ENCODE results near the gene PIK3CG. TPM values are rescaled to one million over a fixed set of nuclear protein-coding genes. Genes with fewer than 3 reads are reported as not detected.
"Not testable (repeated sequence)": the region's sequence is repeated elsewhere in the genome, so short reads cannot be mapped to it uniquely, and the experiment has no call there.

Gene PIK3CG
- total RNA-seq, 1 experiment from 2014 or later = 118 TPM

GRCh38 chr7:106918991-106919390 is 53.9 kb downstream of the PIK3CG start:
- H3K4me2 ChIP-seq (ENCODE audit: low read depth, low read length, poor library complexity, severe bottlenecking) = no peak overlapping the region
- no peaks in the 10 kb centered on the region for H3K27me3 ChIP-seq (ENCODE audit: low read length)
- no peak overlapping the region for H3K9ac ChIP-seq (ENCODE audit: low read length)
- DNase-seq = no peak
- no peak overlapping the region for H3K4me3 ChIP-seq (ENCODE audit: low read length)
- H3K36me3 ChIP-seq (ENCODE audit: insufficient read depth, low read length) = no peaks in the 10 kb centered on the region
- no peaks in the 10 kb centered on the region for H4K20me1 ChIP-seq (ENCODE audit: insufficient read depth, low read depth, low read length)
- H3K27ac ChIP-seq (ENCODE audit: low read length) = no peak overlapping the region
- H3K79me2 ChIP-seq (ENCODE audit: low read length) = no peaks in the 10 kb centered on the region
- H3K9me2 ChIP-seq (replicated peaks; ENCODE audit: insufficient read depth, low read length) = no peaks in the 10 kb centered on the region
- H3K4me1 ChIP-seq (ENCODE audit: low read length) = no peaks in the 10 kb centered on the region
- H2AFZ ChIP-seq (ENCODE audit: low read length) = no peak overlapping the region
- H3K9me3 ChIP-seq (ENCODE audit: low read length) = no peaks in the 10 kb centered on the region

- not testable (repeated sequence) for H4K20me1 ChIP-seq (ENCODE audit: insufficient read depth, low read depth, low read length)
Measured at GRCh38 chr7:106924468-106924867, 59.4 kb downstream of the PIK3CG start.

GRCh38 chr7:106926892-106927291 is 61.8 kb downstream of the PIK3CG start:
- H3K36me3 ChIP-seq (ENCODE audit: insufficient read depth, low read length) = no peaks in the 10 kb centered on the region
- DNase-seq = no peak
- H3K79me2 ChIP-seq (ENCODE audit: low read length) = no peaks in the 10 kb centered on the region
- H3K27ac ChIP-seq (ENCODE audit: low read length) = no peak overlapping the region
- H3K4me2 ChIP-seq (ENCODE audit: low read depth, low read length, poor library complexity, severe bottlenecking) = no peak overlapping the region
- H2AFZ ChIP-seq (ENCODE audit: low read length) = no peak overlapping the region
- no peaks in the 10 kb centered on the region for H3K9me2 ChIP-seq (replicated peaks; ENCODE audit: insufficient read depth, low read length)
- H4K20me1 ChIP-seq (ENCODE audit: insufficient read depth, low read depth, low read length) = no peaks in the 10 kb centered on the region
- no peaks in the 10 kb centered on the region for H3K27me3 ChIP-seq (ENCODE audit: low read length)
- H3K9ac ChIP-seq (ENCODE audit: low read length) = no peak overlapping the region
- no peaks in the 10 kb centered on the region for H3K4me1 ChIP-seq (ENCODE audit: low read length)
- H3K4me3 ChIP-seq (ENCODE audit: low read length) = no peak overlapping the region
- H3K9me3 ChIP-seq (ENCODE audit: low read length) = no peaks in the 10 kb centered on the region

More at GRCh38 chr7:106924468-106924867, 59.4 kb downstream of the PIK3CG start:
- not testable (repeated sequence) for H3K36me3 ChIP-seq (ENCODE audit: insufficient read depth, low read length); H3K4me2 ChIP-seq (ENCODE audit: low read depth, low read length, poor library complexity, severe bottlenecking); H2AFZ ChIP-seq (ENCODE audit: low read length); H3K27me3 ChIP-seq (ENCODE audit: low read length); H3K4me1 ChIP-seq (ENCODE audit: low read length); DNase-seq; H3K9ac ChIP-seq (ENCODE audit: low read length); H3K4me3 ChIP-seq (ENCODE audit: low read length); H3K79me2 ChIP-seq (ENCODE audit: low read length); H3K27ac ChIP-seq (ENCODE audit: low read length); H3K9me3 ChIP-seq (ENCODE audit: low read length); H3K9me2 ChIP-seq (replicated peaks; ENCODE audit: insufficient read depth, low read length)

- Histone ChIP-seq H2AFZ (ENCODE audit: low read length) (no peak overlapping the region; the same call in 1 of the 2 replicates), H4K20me1 (ENCODE audit: insufficient read depth, low read depth, low read length) (no peaks in the 10 kb centered on the region), H3K4me3 (ENCODE audit: low read length) (no peak overlapping the region), H3K4me2 (ENCODE audit: low read depth, low read length, poor library complexity, severe bottlenecking) (no peak overlapping the region), H3K9me2 (replicated peaks; ENCODE audit: insufficient read depth, low read length) (no peaks in the 10 kb centered on the region), H3K9me3 (ENCODE audit: low read length) (no peaks in the 10 kb centered on the region), H3K9ac (ENCODE audit: low read length) (no peak overlapping the region), H3K79me2 (ENCODE audit: low read length) (no peaks in the 10 kb centered on the region), H3K27ac (ENCODE audit: low read length) (no peak overlapping the region), H3K4me1 (ENCODE audit: low read length) (peaks cover 2% of the 10 kb centered on the region; the same call in 1 of the 2 replicates), H3K27me3 (ENCODE audit: low read length) (0 out of 2 replicates have a peak, but pooled peaks cover 1% of the 10 kb centered on the region), H3K36me3 (ENCODE audit: insufficient read depth, low read length) (no peaks in the 10 kb centered on the region)
- DNase-seq = no peak
Measured at GRCh38 chr7:106927536-106927935, 62.5 kb downstream of the PIK3CG start.

- not testable (repeated sequence) for H3K4me1 ChIP-seq (ENCODE audit: low read length); H3K36me3 ChIP-seq (ENCODE audit: insufficient read depth, low read length); DNase-seq; H3K9me2 ChIP-seq (replicated peaks; ENCODE audit: insufficient read depth, low read length); H3K9me3 ChIP-seq (ENCODE audit: low read length); H3K4me2 ChIP-seq (ENCODE audit: low read depth, low read length, poor library complexity, severe bottlenecking); H3K79me2 ChIP-seq (ENCODE audit: low read length); H4K20me1 ChIP-seq (ENCODE audit: insufficient read depth, low read depth, low read length); H3K4me3 ChIP-seq (ENCODE audit: low read length); H2AFZ ChIP-seq (ENCODE audit: low read length); H3K27ac ChIP-seq (ENCODE audit: low read length); H3K9ac ChIP-seq (ENCODE audit: low read length); H3K27me3 ChIP-seq (ENCODE audit: low read length)
Measured at GRCh38 chr7:106929616-106930015, 64.5 kb downstream of the PIK3CG start.

GRCh38 chr7:106936236-106936635 is 71.2 kb downstream of the PIK3CG start:
- no peaks in the 10 kb centered on the region for H3K36me3 ChIP-seq (ENCODE audit: insufficient read depth, low read length)
- no peaks in the 10 kb centered on the region for H4K20me1 ChIP-seq (ENCODE audit: insufficient read depth, low read depth, low read length)
- no peaks in the 10 kb centered on the region for H3K9me2 ChIP-seq (replicated peaks; ENCODE audit: insufficient read depth, low read length)
- H3K9me3 ChIP-seq (ENCODE audit: low read length) = no peaks in the 10 kb centered on the region
- no peaks in the 10 kb centered on the region for H3K79me2 ChIP-seq (ENCODE audit: low read length)
- DNase-seq = no peak
- H3K4me1 ChIP-seq (ENCODE audit: low read length) = peaks cover 7% of the 10 kb centered on the region; the same call in 1 of the 2 replicates
- no peak overlapping the region for H2AFZ ChIP-seq (ENCODE audit: low read length)
- H3K4me2 ChIP-seq (ENCODE audit: low read depth, low read length, poor library complexity, severe bottlenecking) = no peak overlapping the region
- H3K27ac ChIP-seq (ENCODE audit: low read length) = no peak overlapping the region
- 0 out of 2 replicates have a peak, but pooled peaks cover 2% of the 10 kb centered on the region for H3K27me3 ChIP-seq (ENCODE audit: low read length)
- no peak overlapping the region for H3K4me3 ChIP-seq (ENCODE audit: low read length)
- H3K9ac ChIP-seq (ENCODE audit: low read length) = no peak overlapping the region

- H3K27ac ChIP-seq (ENCODE audit: low read length); H3K4me1 ChIP-seq (ENCODE audit: low read length); H3K27me3 ChIP-seq (ENCODE audit: low read length); H3K9me2 ChIP-seq (replicated peaks; ENCODE audit: insufficient read depth, low read length); H3K36me3 ChIP-seq (ENCODE audit: insufficient read depth, low read length); H3K9ac ChIP-seq (ENCODE audit: low read length); H3K79me2 ChIP-seq (ENCODE audit: low read length); H3K4me2 ChIP-seq (ENCODE audit: low read depth, low read length, poor library complexity, severe bottlenecking); DNase-seq; H2AFZ ChIP-seq (ENCODE audit: low read length); H3K4me3 ChIP-seq (ENCODE audit: low read length); H4K20me1 ChIP-seq (ENCODE audit: insufficient read depth, low read depth, low read length); H3K9me3 ChIP-seq (ENCODE audit: low read length): not testable (repeated sequence)
Measured at GRCh38 chr7:106938122-106938521, 73.0 kb downstream of the PIK3CG start.

GRCh38 chr7:106938803-106939202 is 73.7 kb downstream of the PIK3CG start:
- Histone ChIP-seq H3K4me1 (ENCODE audit: low read length) (peaks cover 2% of the 10 kb centered on the region; the same call in 1 of the 2 replicates), H3K4me2 (ENCODE audit: low read depth, low read length, poor library complexity, severe bottlenecking) (no peak overlapping the region), H3K9ac (ENCODE audit: low read length) (no peak overlapping the region), H3K4me3 (ENCODE audit: low read length) (no peak overlapping the region), H3K9me3 (ENCODE audit: low read length) (no peaks in the 10 kb centered on the region), H3K27ac (ENCODE audit: low read length) (no peak overlapping the region), H3K79me2 (ENCODE audit: low read length) (no peaks in the 10 kb centered on the region), H3K9me2 (replicated peaks; ENCODE audit: insufficient read depth, low read length) (no peaks in the 10 kb centered on the region), H2AFZ (ENCODE audit: low read length) (no peak overlapping the region), H4K20me1 (ENCODE audit: insufficient read depth, low read depth, low read length) (no peaks in the 10 kb centered on the region), H3K27me3 (ENCODE audit: low read length) (no peaks in the 10 kb centered on the region), H3K36me3 (ENCODE audit: insufficient read depth, low read length) (no peaks in the 10 kb centered on the region)
- DNase-seq = peak; percentile 31

Measured in Karpas-422 (cell line).